Endodermal cell (in vitro differentiated cells): ENCODE measurements around the gene RPAP3. TPM values are rescaled to one million over a fixed set of nuclear protein-coding genes. Genes with fewer than 3 reads are reported as not detected.

Experiments used
- DNase-seq: peaks from one replicate; pipeline ENCODE4 v3.0.0-alpha.2; 2017
- H3K27ac ChIP-seq: 2 replicates; pipeline ENCODE4 v1.5.1; 2013; ENCODE audit warnings: mild to moderate bottlenecking, low read depth, low read length, moderate library complexity
- H3K27me3 ChIP-seq: 2 replicates; pipeline ENCODE4 v1.6.1; 2013; ENCODE audit warnings: mild to moderate bottlenecking, low read length, moderate library complexity; ENCODE audit not compliant: insufficient read depth, control insufficient read depth, poor library complexity, severe bottlenecking
- H3K36me3 ChIP-seq: 2 replicates; pipeline ENCODE4 v1.7.0; 2013; ENCODE audit warnings: mild to moderate bottlenecking, low read length, moderate library complexity; ENCODE audit not compliant: control insufficient read depth, insufficient read depth
- H3K4me1 ChIP-seq: one replicate; pipeline ENCODE4 v1.7.0; 2013; ENCODE audit warnings: low read length; ENCODE audit not compliant: control insufficient read depth, insufficient read depth
- H3K4me3 ChIP-seq: 2 replicates; pipeline ENCODE4 v1.5.1; 2013; ENCODE audit warnings: mild to moderate bottlenecking, low read length, moderate library complexity
- H3K9ac ChIP-seq: 2 replicates; pipeline ENCODE4 v1.6.1; 2013; ENCODE audit warnings: mild to moderate bottlenecking, low read length, moderate library complexity; ENCODE audit not compliant: poor library complexity, severe bottlenecking; ENCODE audit errors: extremely low read depth
- H3K9me3 ChIP-seq: 2 replicates; pipeline ENCODE4 v1.6.1; 2013; ENCODE audit warnings: mild to moderate bottlenecking, low read length, moderate library complexity; ENCODE audit not compliant: control insufficient read depth
- H3K27ac Mint-ChIP-seq: 2 replicates; pipeline ENCODE4 v1.8.0; 2020; ENCODE audit warnings: mixed read lengths
- H3K27me3 Mint-ChIP-seq: 2 replicates; pipeline ENCODE4 v1.8.0; 2021; ENCODE audit warnings: mild to moderate bottlenecking, mixed read lengths; ENCODE audit not compliant: insufficient read depth
- H3K36me3 Mint-ChIP-seq: 2 replicates; pipeline ENCODE4 v1.8.0; 2020; ENCODE audit warnings: low read depth, mixed read lengths
- H3K4me1 Mint-ChIP-seq: 2 replicates; pipeline ENCODE4 v1.8.0; 2020; ENCODE audit warnings: mixed read lengths
- H3K4me3 Mint-ChIP-seq: 2 replicates; pipeline ENCODE4 v1.8.0; 2020; ENCODE audit warnings: mild to moderate bottlenecking, moderate library complexity, mixed read lengths
- H3K9me3 Mint-ChIP-seq: 2 replicates; pipeline ENCODE4 v1.8.0; 2020; ENCODE audit warnings: mild to moderate bottlenecking, mixed read lengths
- CTCF ChIP-seq: fragments of 200-600 bp; sonication (generic); conservative IDR thresholded peaks from 2 replicates; pipeline ENCODE4 v1.5.0; 2021; ENCODE audit warnings: antibody characterized with exemption, mild to moderate bottlenecking
- WGBS, 2 experiments: methylation state at CpG; one replicate each; pipeline versions ENCODE4 v1.1.5 to v1.1.7; 2013; ENCODE audit warnings: missing lambda C conversion rate in 2 of 2, mixed read lengths in 1 of 2; ENCODE audit not compliant: insufficient coverage in 1 of 2, insufficient read length in 1 of 2; 5-methylcytosine and 5-hydroxymethylcytosine counted together
- total RNA-seq, 2 donors: library from RNA; stranded (reverse); fragmentation: NEBNext Ultra II Directional in 1 of 2; extraction: Animal tissue kit (Norgen Biotek cat#: 25700) in 1 of 2; gene quantifications; 2 replicates in 1 of 2; 3 replicates in 1 of 2; pipeline ENCODE4 v1.2.1, GENCODE V29; 2021

Gene RPAP3
- total RNA-seq, 2 donors from 2014 or later, result 52.0 to 56.9 TPM

- Histone ChIP-seq H3K9me3 (no peaks in the 10 kb centered on the region), H3K27me3 (no peaks in the 10 kb centered on the region), H3K27ac (no peak overlapping the region), H3K4me1 (no peaks in the 10 kb centered on the region), H3K36me3 (peaks cover 12% of the 10 kb centered on the region), H3K4me3 (no peak overlapping the region), H3K9ac (no peak overlapping the region)
- WGBS, 2 experiments, result 93% methylated on average over 1 of the region's 1 CpG; no CpG with 5 or more reads in 1 of the 2 experiments
- H3K36me3 Mint-ChIP-seq, result peaks cover 23% of the 10 kb centered on the region
- H3K4me3 Mint-ChIP-seq, result no peak overlapping the region
- no peak for TF ChIP-seq CTCF
- H3K27ac Mint-ChIP-seq, result no peak overlapping the region
- DNase-seq, result no peak
- H3K9me3 Mint-ChIP-seq, result peaks cover 4% of the 10 kb centered on the region
- H3K4me1 Mint-ChIP-seq, result no peaks in the 10 kb centered on the region
- H3K27me3 Mint-ChIP-seq, result no peaks in the 10 kb centered on the region
These were observed 83.9 kb downstream of the RPAP3 start for GRCh38 chr12:47621960-47622359.

- 91 to 95% methylated on average over 3 to 4 of the region's 4 CpGs for WGBS, 2 experiments
- peaks cover 34% of the 10 kb centered on the region for H3K36me3 Mint-ChIP-seq
- no peak for TF ChIP-seq CTCF
These were observed 88.4 kb downstream of the RPAP3 start for GRCh38 chr12:47617476-47617875.

GRCh38 chr12:47616440-47616839 lies 89.4 kb downstream of the RPAP3 start:
- no peaks in the 10 kb centered on the region for H3K27me3 ChIP-seq
- Mint-ChIP-seq H3K9me3 (peaks cover 37% of the 10 kb centered on the region), H3K4me1 (no peaks in the 10 kb centered on the region), H3K4me3 (no peak overlapping the region), H3K27me3 (no peaks in the 10 kb centered on the region), H3K36me3 (peaks cover 36% of the 10 kb centered on the region), H3K27ac (no peak overlapping the region)
- H3K4me3 ChIP-seq, result no peak overlapping the region
- no peak overlapping the region for H3K9ac ChIP-seq
- peaks cover 42% of the 10 kb centered on the region for H3K9me3 ChIP-seq
- WGBS, 2 experiments, result 78 to 89% methylated on average over 1 of the region's 1 CpG
- DNase-seq, result no peak
- no peak overlapping the region for H3K27ac ChIP-seq
- no peak for TF ChIP-seq CTCF
- no peaks in the 10 kb centered on the region for H3K4me1 ChIP-seq
- peaks cover 12% of the 10 kb centered on the region for H3K36me3 ChIP-seq

More at GRCh38 chr12:47617476-47617875, 88.4 kb downstream of the RPAP3 start:
- H3K4me1 Mint-ChIP-seq, result no peaks in the 10 kb centered on the region
- Histone ChIP-seq H3K9me3 (peaks cover 32% of the 10 kb centered on the region), H3K9ac (no peak overlapping the region), H3K36me3 (peaks cover 12% of the 10 kb centered on the region), H3K27ac (no peak overlapping the region), H3K4me3 (no peak overlapping the region), H3K4me1 (no peaks in the 10 kb centered on the region), H3K27me3 (no peaks in the 10 kb centered on the region)
- no peaks in the 10 kb centered on the region for H3K27me3 Mint-ChIP-seq
- H3K4me3 Mint-ChIP-seq, result no peak overlapping the region
- DNase-seq, result no peak
- H3K27ac Mint-ChIP-seq, result no peak overlapping the region
- peaks cover 28% of the 10 kb centered on the region for H3K9me3 Mint-ChIP-seq
